ENCODE data around the gene AEN. TPM values are rescaled to one million over a fixed set of nuclear protein-coding genes. Genes with fewer than 3 reads are reported as not detected.

AEN gene
- total RNA-seq, 2 donors from 2014 or later = 13.8 to 23.8 TPM

GRCh38 chr15:88618686-88619085 is 2.5 kb upstream of the AEN start:
- H3K9ac ChIP-seq (ENCODE audit: low read depth in 2 of 2, low read length in 2 of 2) = no peak overlapping the region
- H3K4me1 ChIP-seq = peaks cover 15% of the 10 kb centered on the region
- H3K27ac ChIP-seq = no peak overlapping the region
- H3K27me3 ChIP-seq = no peaks in the 10 kb centered on the region
- no peak overlapping the region for H3K4me3 ChIP-seq
- no peaks in the 10 kb centered on the region for H3K36me3 ChIP-seq
- no peak for DNase-seq
- H3K9me3 ChIP-seq = no peaks in the 10 kb centered on the region
- intact Hi-C loops (cut with DNase I) = loop anchor here (5.0 kb wide), 1 partner anchor 151 kb away; the partner anchor contains the start of genes MRPL46 and MRPS11
- TF ChIP-seq, protein P1, sequence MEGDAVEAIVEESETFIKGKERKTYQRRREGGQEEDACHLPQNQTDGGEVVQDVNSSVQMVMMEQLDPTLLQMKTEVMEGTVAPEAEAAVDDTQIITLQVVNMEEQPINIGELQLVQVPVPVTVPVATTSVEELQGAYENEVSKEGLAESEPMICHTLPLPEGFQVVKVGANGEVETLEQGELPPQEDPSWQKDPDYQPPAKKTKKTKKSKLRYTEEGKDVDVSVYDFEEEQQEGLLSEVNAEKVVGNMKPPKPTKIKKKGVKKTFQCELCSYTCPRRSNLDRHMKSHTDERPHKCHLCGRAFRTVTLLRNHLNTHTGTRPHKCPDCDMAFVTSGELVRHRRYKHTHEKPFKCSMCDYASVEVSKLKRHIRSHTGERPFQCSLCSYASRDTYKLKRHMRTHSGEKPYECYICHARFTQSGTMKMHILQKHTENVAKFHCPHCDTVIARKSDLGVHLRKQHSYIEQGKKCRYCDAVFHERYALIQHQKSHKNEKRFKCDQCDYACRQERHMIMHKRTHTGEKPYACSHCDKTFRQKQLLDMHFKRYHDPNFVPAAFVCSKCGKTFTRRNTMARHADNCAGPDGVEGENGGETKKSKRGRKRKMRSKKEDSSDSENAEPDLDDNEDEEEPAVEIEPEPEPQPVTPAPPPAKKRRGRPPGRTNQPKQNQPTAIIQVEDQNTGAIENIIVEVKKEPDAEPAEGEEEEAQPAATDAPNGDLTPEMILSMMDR (IDR thresholded peaks at IDR 0.05) = no peak

- no peaks in the 10 kb centered on the region for H3K36me3 ChIP-seq
- H3K9ac ChIP-seq (ENCODE audit: low read depth in 2 of 2, low read length in 2 of 2) = no peak overlapping the region
- H3K9me3 ChIP-seq = no peaks in the 10 kb centered on the region
- no peak overlapping the region for H3K27ac ChIP-seq
- intact Hi-C loops (cut with DNase I) = loop anchor here (5.0 to 10.0 kb wide), 3 partner anchors 85 to 215 kb away; partner anchors contain the start of genes MRPL46 and MRPS11
- no peak overlapping the region for H3K4me3 ChIP-seq
- TF ChIP-seq, protein P1 (IDR thresholded peaks at IDR 0.05) = no peak
- no peak for DNase-seq
- peaks cover 15% of the 10 kb centered on the region for H3K4me1 ChIP-seq
- no peaks in the 10 kb centered on the region for H3K27me3 ChIP-seq
Observed at GRCh38 chr15:88619796-88620195, 1.3 kb upstream of the AEN start.

DNA sequence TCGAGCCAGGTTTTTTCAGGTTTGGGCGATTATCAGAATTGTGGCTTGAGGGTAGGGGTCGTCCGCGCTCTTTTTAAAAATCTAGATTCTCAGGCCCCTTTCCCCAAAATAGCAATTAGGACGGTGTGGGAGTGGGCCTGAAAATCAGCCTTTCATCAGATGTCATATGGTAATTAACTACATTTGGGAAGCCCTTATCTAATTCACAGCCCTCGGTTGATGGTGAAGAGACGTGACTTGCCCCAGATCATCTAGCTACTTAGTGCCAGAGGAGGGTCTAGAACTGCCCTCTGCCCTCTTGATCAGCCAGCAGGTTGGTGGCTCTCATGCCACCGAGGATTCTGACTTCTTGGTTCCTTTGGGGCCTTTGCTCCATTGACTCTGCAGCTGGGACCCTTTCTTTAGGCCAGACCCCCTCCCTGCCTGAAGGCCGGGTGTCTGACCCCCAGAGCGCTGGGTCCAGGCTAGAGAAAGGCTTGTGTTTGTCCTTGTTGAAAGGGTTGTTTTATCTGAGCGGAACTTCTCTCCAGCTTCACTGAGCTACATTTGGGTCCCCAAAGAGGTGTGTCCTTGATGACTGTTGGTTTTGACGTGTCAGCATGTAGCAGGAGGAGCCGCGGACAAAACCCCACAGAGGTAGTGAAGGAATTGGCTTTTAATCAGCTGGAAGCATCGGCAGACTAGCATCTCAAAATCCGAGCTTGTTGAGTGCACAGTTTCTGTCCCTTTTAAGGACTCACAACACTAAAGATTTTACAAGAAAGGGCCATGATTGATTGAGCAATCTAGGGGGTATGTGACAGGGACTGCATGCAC is 857 bp downstream of the AEN start:
- DNase-seq = peak; percentile 24
- H3K36me3 ChIP-seq = no peaks in the 10 kb centered on the region
- peaks cover 15% of the 10 kb centered on the region for H3K4me1 ChIP-seq
- TF ChIP-seq, protein P1 (IDR thresholded peaks at IDR 0.05) = no peak
- H3K27ac ChIP-seq = peak overlapping the region; percentile 61
- intact Hi-C loops (cut with DNase I) = loop anchor here (10.0 kb wide), 2 partner anchors 83 to 213 kb away; no protein-coding TSS in a partner anchor
- peak overlapping the region; percentile 98 for H3K4me3 ChIP-seq
- no peaks in the 10 kb centered on the region for H3K9me3 ChIP-seq
- H3K9ac ChIP-seq (ENCODE audit: low read depth in 2 of 2, low read length in 2 of 2) = peak overlapping the region; percentile 86
- no peaks in the 10 kb centered on the region for H3K27me3 ChIP-seq

- DNase-seq = no peak
- intact Hi-C loops (cut with DNase I) = loop anchor here (10.0 kb wide), 2 partner anchors 82 to 212 kb away; no protein-coding TSS in a partner anchor
- TF ChIP-seq, protein P1 (IDR thresholded peaks at IDR 0.05) = no peak
- peak overlapping the region; percentile 86 for H3K9ac ChIP-seq (ENCODE audit: low read depth in 2 of 2, low read length in 2 of 2)
- peak overlapping the region; percentile 98 for H3K4me3 ChIP-seq
- H3K27me3 ChIP-seq = no peaks in the 10 kb centered on the region
- no peaks in the 10 kb centered on the region for H3K36me3 ChIP-seq
- no peaks in the 10 kb centered on the region for H3K9me3 ChIP-seq
- peaks cover 15% of the 10 kb centered on the region for H3K4me1 ChIP-seq
- peak overlapping the region; percentile 61 for H3K27ac ChIP-seq
Observed at GRCh38 chr15:88622605-88622975, 1.4 kb downstream of the AEN start.

DNA sequence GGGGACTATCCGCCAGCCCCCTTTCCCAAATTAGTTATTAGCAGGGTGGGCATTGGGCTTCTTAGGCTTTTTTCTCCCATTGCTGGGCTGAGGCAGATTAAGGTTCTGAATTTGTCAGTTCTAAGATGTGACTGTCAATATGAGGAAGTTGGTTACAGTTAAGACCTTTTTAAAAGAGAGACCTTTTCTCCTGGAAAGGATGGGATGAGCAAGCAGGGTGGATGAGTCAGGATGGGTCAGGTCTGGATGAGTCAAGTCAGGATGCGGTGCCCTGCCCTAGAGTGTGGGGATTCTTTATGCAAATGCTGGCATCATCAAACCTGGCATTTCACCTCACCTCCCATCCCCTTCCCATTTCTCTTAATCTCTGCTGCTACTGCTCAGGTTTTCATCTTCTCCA is 1.9 kb downstream of the AEN start:
- TF ChIP-seq, protein P1 (IDR thresholded peaks at IDR 0.05) = no peak
- no peak for DNase-seq
- peaks cover 15% of the 10 kb centered on the region for H3K4me1 ChIP-seq
- no peak overlapping the region for H3K4me3 ChIP-seq
- H3K27me3 ChIP-seq = no peaks in the 10 kb centered on the region
- no peaks in the 10 kb centered on the region for H3K9me3 ChIP-seq
- intact Hi-C loops (cut with DNase I) = loop anchor here (10.0 kb wide), 2 partner anchors 82 to 212 kb away; no protein-coding TSS in a partner anchor
- peak overlapping the region; percentile 61 for H3K27ac ChIP-seq
- H3K9ac ChIP-seq (ENCODE audit: low read depth in 2 of 2, low read length in 2 of 2) = peak overlapping the region in 1 of 2 donors; percentile 86
- H3K36me3 ChIP-seq = no peaks in the 10 kb centered on the region
